GM23338 (cell line): ENCODE data around the gene RAI14. TPM values are rescaled to one million over a fixed set of nuclear protein-coding genes. Genes with fewer than 3 reads are reported as not detected.

Experiments
- ATAC-seq: fragments of 200-7000 bp; cut with Tn5 transposase; 3 replicates; pipeline ENCODE4 v1.9.1; 2020
- DNase-seq: peaks from one replicate; pipeline ENCODE4 v3.0.0-alpha.2; 2015; ENCODE audit warnings: low spot score
- H2AFZ ChIP-seq: fragments of 200-600 bp; sonication (generic); 2 replicates; pipeline ENCODE4 v1.8.0; 2016; ENCODE audit warnings: antibody characterized with exemption, mild to moderate bottlenecking, moderate library complexity
- H3F3A ChIP-seq: fragments of 200-600 bp; sonication (generic); replicated peaks from 2 replicates; pipeline ENCODE4 v1.8.0; 2017; ENCODE audit warnings: antibody characterized with exemption, mixed run types, low read depth
- H3K27ac ChIP-seq: fragments of 200-600 bp; sonication (generic); 2 replicates; pipeline ENCODE4 v1.6.1; 2016; ENCODE audit warnings: low read depth
- H3K27me3 ChIP-seq: fragments of 200-600 bp; sonication (generic); 2 replicates; pipeline ENCODE4 v1.8.0; 2016; ENCODE audit warnings: mild to moderate bottlenecking, mixed run types, moderate library complexity; ENCODE audit not compliant: insufficient read depth
- H3K36me3 ChIP-seq: fragments of 200-600 bp; sonication (generic); 2 replicates; pipeline ENCODE4 v1.8.0; 2016; ENCODE audit warnings: mild to moderate bottlenecking; ENCODE audit not compliant: insufficient read depth
- H3K4me1 ChIP-seq: fragments of 200-600 bp; sonication (generic); 2 replicates; pipeline ENCODE4 v1.8.0; 2016; ENCODE audit warnings: mild to moderate bottlenecking, moderate library complexity; ENCODE audit not compliant: insufficient read depth
- H3K4me2 ChIP-seq: fragments of 200-600 bp; sonication (generic); 2 replicates; pipeline ENCODE4 v1.7.1; 2017; ENCODE audit warnings: mixed run types
- H3K4me3 ChIP-seq: fragments of 200-600 bp; sonication (generic); 2 replicates; pipeline ENCODE4 v1.6.1; 2016; ENCODE audit warnings: mixed run types
- H3K79me2 ChIP-seq: fragments of 200-600 bp; sonication (generic); replicated peaks from 2 replicates; pipeline ENCODE4 v1.8.0; 2017; ENCODE audit warnings: mild to moderate bottlenecking; ENCODE audit not compliant: insufficient read depth
- H3K9me2 ChIP-seq: fragments of 200-600 bp; sonication (generic); 2 replicates; pipeline ENCODE4 v1.8.0; 2017; ENCODE audit not compliant: insufficient read depth
- H4K20me1 ChIP-seq: fragments of 200-600 bp; sonication (generic); replicated peaks from 2 replicates; pipeline ENCODE4 v1.8.0; 2017; ENCODE audit warnings: mild to moderate bottlenecking; ENCODE audit not compliant: insufficient read depth
- H3K27ac Mint-ChIP-seq: 2 replicates; pipeline ENCODE4 v1.8.0; 2020; ENCODE audit warnings: inconsistent platforms, mild to moderate bottlenecking, moderate library complexity, mixed read lengths
- H3K27me3 Mint-ChIP-seq: 3 replicates; pipeline ENCODE4 v1.8.0; 2022; ENCODE audit warnings: low read depth, mild to moderate bottlenecking, moderate library complexity, mixed read lengths, inconsistent platforms; ENCODE audit not compliant: insufficient read depth, poor library complexity
- H3K36me3 Mint-ChIP-seq: 3 replicates; pipeline ENCODE4 v1.8.0; 2021; ENCODE audit warnings: low read depth, mild to moderate bottlenecking, inconsistent platforms, moderate library complexity, mixed read lengths
- H3K4me1 Mint-ChIP-seq: 3 replicates; pipeline ENCODE4 v1.8.0; 2020; ENCODE audit warnings: mild to moderate bottlenecking, inconsistent platforms, mixed read lengths
- H3K4me3 Mint-ChIP-seq: 3 replicates; pipeline ENCODE4 v1.8.0; 2021; ENCODE audit warnings: moderate library complexity, mild to moderate bottlenecking, inconsistent platforms, mixed read lengths
- H3K9me3 Mint-ChIP-seq: 3 replicates; pipeline ENCODE4 v1.8.0; 2020; ENCODE audit warnings: moderate library complexity, mild to moderate bottlenecking, inconsistent platforms, mixed read lengths
- CREB1 ChIP-seq: fragments of 250-450 bp; sonication (Bioruptor Pico); IDR thresholded peaks from 2 replicates; pipeline ENCODE4 v1.5.0; 2020; ENCODE audit warnings: low read depth, mild to moderate bottlenecking, moderate library complexity
- ETS1 ChIP-seq: IDR thresholded peaks from 2 replicates; pipeline ENCODE4 v1.6.1; 2016; ENCODE audit warnings: antibody characterized with exemption
- EZH2 ChIP-seq: fragments of 200-600 bp; sonication (generic); IDR thresholded peaks from one replicate; pipeline ENCODE4 v1.8.0; 2017; ENCODE audit warnings: antibody characterized with exemption, mild to moderate bottlenecking, low read depth; ENCODE audit not compliant: unreplicated experiment
- POLR2AphosphoS5 ChIP-seq: IDR thresholded peaks from 2 replicates; pipeline ENCODE4 v1.6.1; 2016; ENCODE audit warnings: antibody characterized with exemption, low read depth
- REST ChIP-seq: IDR thresholded peaks from one replicate; pipeline ENCODE4 v1.6.1; 2018; ENCODE audit warnings: antibody characterized with exemption; ENCODE audit not compliant: unreplicated experiment
- STAT1 ChIP-seq: IDR thresholded peaks from one replicate; pipeline ENCODE4 v1.6.1; 2016; ENCODE audit warnings: antibody characterized with exemption; ENCODE audit not compliant: unreplicated experiment
- ZNF462 ChIP-seq: fragments of 250-450 bp; sonication (Bioruptor Pico); IDR thresholded peaks from 2 replicates; pipeline ENCODE4 v1.5.0; 2020; ENCODE audit warnings: mild to moderate bottlenecking, moderate library complexity
- polyA plus RNA-seq: library from polyadenylated mRNA; unstranded; fragments of >200 nt; fragmentation: Nextera tagmentation; extraction: Ambion mirVana; gene quantifications from 2 replicates; pipeline ENCODE4 v1.2.1, GENCODE V29; 2016
- total RNA-seq: library from RNA; depleted of rRNA; stranded (reverse); fragments of >200 nt; shearing (Covaris generic); gene quantifications from 2 replicates; pipeline ENCODE4 v1.2.3, GENCODE V29; 2014

Gene RAI14
- total and polyA plus RNA-seq, 2 experiments from 2014 or later = 58.8 to 95.8 TPM

- TF ChIP-seq EZH2 (no peak), REST (no peak)
These were observed 34.2 kb downstream of the RAI14 start (continued) for GRCh38 chr5:34690301-34690700.

GRCh38 chr5:34690898-34691297, 34.8 kb downstream of the RAI14 start:
- H3K27ac ChIP-seq = peak overlapping the region; percentile 53
- H3K27ac Mint-ChIP-seq = 0 out of 2 replicates have a peak overlapping the region, but pooled peaks have one; percentile 4
- peaks cover 100% of the 10 kb centered on the region for H3K79me2 ChIP-seq
- H3K4me3 Mint-ChIP-seq = no peak overlapping the region
- H3K36me3 Mint-ChIP-seq = peaks cover 60% of the 10 kb centered on the region
- no peak overlapping the region for H2AFZ ChIP-seq
- H3K27me3 ChIP-seq = no peaks in the 10 kb centered on the region
- TF ChIP-seq ETS1 (no peak), POLR2AphosphoS5 (no peak), ZNF462 (CRISPR knock-in tag) (no peak), EZH2 (no peak), STAT1 (no peak), CREB1 (CRISPR knock-in tag) (no peak)
- no peaks in the 10 kb centered on the region for H3K9me3 Mint-ChIP-seq
- no peak overlapping the region for H3K4me3 ChIP-seq
- DNase-seq = no peak
- H4K20me1 ChIP-seq = peaks cover 13% of the 10 kb centered on the region
- H3F3A ChIP-seq = peaks cover 6% of the 10 kb centered on the region; the same call in 1 of the 2 replicates
- peaks cover 14% of the 10 kb centered on the region; the same call in 1 of the 2 replicates for H3K36me3 ChIP-seq
- H3K4me1 Mint-ChIP-seq = peaks cover 48% of the 10 kb centered on the region
- H3K4me2 ChIP-seq = no peak overlapping the region
- no peaks in the 10 kb centered on the region for H3K9me2 ChIP-seq
- H3K27me3 Mint-ChIP-seq = peaks cover 2% of the 10 kb centered on the region
- peaks cover 41% of the 10 kb centered on the region for H3K4me1 ChIP-seq
- no peak for ATAC-seq
